Keratinocyte (primary cell): ENCODE measurements around the gene CBLB. TPM values are rescaled to one million over a fixed set of nuclear protein-coding genes. Genes with fewer than 3 reads are reported as not detected.

ENCODE experiments used
- DNase-seq: peaks from one replicate; pipeline ENCODE4 v3.0.0-alpha.2; 2011; ENCODE audit warnings: low read depth, missing footprints, low spot score
- FAIRE-seq: peaks from 2 replicates; lab custom pipeline; 2011; peaks lifted over from hg19 to GRCh38; lab: Jason Lieb, UNC
- H2AFZ ChIP-seq: 2 replicates; pipeline ENCODE4 v1.6.0; 2012; ENCODE audit warnings: low read length, control low read depth, inconsistent platforms; ENCODE audit not compliant: control insufficient read depth
- H3K27ac ChIP-seq: 2 replicates; pipeline ENCODE4 v1.5.1; 2011; ENCODE audit warnings: low read length; ENCODE audit not compliant: control insufficient read depth, insufficient read depth
- H3K27me3 ChIP-seq: 3 replicates; pipeline ENCODE4 v1.6.0; 2011; ENCODE audit warnings: low read length; ENCODE audit not compliant: control insufficient read depth, insufficient read depth; ENCODE audit errors: extremely low read depth
- H3K36me3 ChIP-seq, 2 experiments: 2 replicates in 1 of 2; 3 replicates in 1 of 2; pipeline ENCODE4 v1.5.1; 2011; ENCODE audit warnings: low read length in 2 of 2, mild to moderate bottlenecking in 1 of 2; ENCODE audit not compliant: control insufficient read depth in 2 of 2, insufficient read depth in 2 of 2; ENCODE audit errors: extremely low read depth in 1 of 2
- H3K4me1 ChIP-seq: 3 replicates; pipeline ENCODE4 v1.5.1; 2011; ENCODE audit warnings: low read length; ENCODE audit not compliant: control insufficient read depth, insufficient read depth; ENCODE audit errors: extremely low read depth
- H3K4me2 ChIP-seq: 3 replicates; pipeline ENCODE4 v1.6.0; 2011; ENCODE audit warnings: low read depth, low read length; ENCODE audit not compliant: control insufficient read depth, insufficient read depth; ENCODE audit errors: extremely low read depth
- H3K4me3 ChIP-seq, 3 experiments: fragments of 200-600 bp in 1 of 3; sonication (generic) in 1 of 3; 2 replicates in 2 of 3; 3 replicates in 1 of 3; pipeline ENCODE4 v1.5.1; 2011 to 2016; ENCODE audit warnings: low read length in 3 of 3, mild to moderate bottlenecking in 3 of 3, control low read depth in 2 of 3, inconsistent platforms in 1 of 3, low read depth in 1 of 3, mixed read lengths in 1 of 3, mixed run types in 1 of 3, moderate library complexity in 1 of 3; ENCODE audit not compliant: control insufficient read depth in 2 of 3, insufficient read depth in 2 of 3; ENCODE audit errors: extremely low read depth in 1 of 3
- H3K79me2 ChIP-seq: 2 replicates; pipeline ENCODE4 v1.6.0; 2012; ENCODE audit warnings: low read length; ENCODE audit not compliant: control insufficient read depth, insufficient read depth
- H3K9ac ChIP-seq: 3 replicates; pipeline ENCODE4 v1.6.0; 2011; ENCODE audit warnings: low read length; ENCODE audit not compliant: control insufficient read depth, insufficient read depth; ENCODE audit errors: extremely low read depth
- H3K9me1 ChIP-seq: 3 replicates; pipeline ENCODE4 v1.6.0; 2011; ENCODE audit warnings: low read length; ENCODE audit not compliant: control insufficient read depth, insufficient read depth; ENCODE audit errors: extremely low read depth
- H3K9me3 ChIP-seq: 2 replicates; pipeline ENCODE4 v1.5.1; 2012; ENCODE audit warnings: low read depth, low read length; ENCODE audit not compliant: control insufficient read depth
- H4K20me1 ChIP-seq: 3 replicates; pipeline ENCODE4 v1.6.0; 2011; ENCODE audit warnings: low read length; ENCODE audit not compliant: control insufficient read depth, insufficient read depth; ENCODE audit errors: extremely low read depth
- CTCF ChIP-seq, 3 experiments: IDR thresholded peaks in 1 of 3; conservative IDR thresholded peaks in 1 of 3; optimal IDR thresholded peaks in 1 of 3; 2 replicates in 2 of 3; 3 replicates in 1 of 3; pipeline versions ENCODE3 to v1.5.1; 2011; ENCODE audit warnings: low read length in 3 of 3, mild to moderate bottlenecking in 3 of 3, moderate library complexity in 2 of 3, control low read depth in 1 of 3, inconsistent platforms in 1 of 3; ENCODE audit not compliant: insufficient read depth in 2 of 3; ENCODE audit errors: extremely low read depth in 1 of 3
- EZH2 ChIP-seq: IDR thresholded peaks from one replicate; pipeline ENCODE4 v1.6.1; 2012; ENCODE audit warnings: inconsistent platforms, mild to moderate bottlenecking, low read length, moderate library complexity
- dilution Hi-C: fragments of 300-500 bp; cut with MboI; formaldehyde crosslinking; loops from one replicate; pipeline ENCODE4 v1.7.0; 2020; ENCODE audit warnings: low sequenced_read_pairs; ENCODE audit not compliant: extremely low pct_ligation_motif_present
- polyA plus RNA-seq, 5 experiments: library from polyadenylated mRNA; depleted of rRNA in 3 of 5; stranded (reverse) in 3 of 5; stranded (forward) in 1 of 5; unstranded in 1 of 5; fragments of >200 nt; gene quantifications; 1 replicate in 1 of 5; 2 replicates in 3 of 5; 3 replicates in 1 of 5; pipeline versions ENCODE4 v1.2.1 to v1.2.3, GENCODE V29; 2011 to 2012; ENCODE audit warnings: missing spikeins in 2 of 5, low read depth in 1 of 5, low replicate concordance in 1 of 5

Gene CBLB
- polyA plus RNA-seq, 1 donor (not counting 4 experiments of a cell fraction or from before 2014, with no cell fraction given): 13.6 TPM

- H3K4me1 ChIP-seq: no peaks in the 10 kb centered on the region
- H3K9me1 ChIP-seq: no peaks in the 10 kb centered on the region
- H3K4me3 ChIP-seq: no peak overlapping the region
- H3K27me3 ChIP-seq: no peaks in the 10 kb centered on the region
- FAIRE-seq (no peak), DNase-seq (no peak)
- H3K9ac ChIP-seq: no peak overlapping the region
- peaks cover 0 to 1% of the 10 kb centered on the region in 2 experiments for H3K36me3 ChIP-seq
- H4K20me1 ChIP-seq: no peaks in the 10 kb centered on the region
- TF ChIP-seq CTCF (optimal IDR thresholded peaks at IDR 0.05 in 1 of 3, IDR thresholded peaks at IDR 0.05 in 1 of 3, conservative IDR thresholded peaks at IDR 0.05 in 1 of 3; ENCODE audit: extremely low read depth in 1 of 3, insufficient read depth in 2 of 3, low read length in 3 of 3): no peak
- no peak for TF ChIP-seq EZH2
- no peak overlapping the region for H2AFZ ChIP-seq
- no peaks in the 10 kb centered on the region for H3K79me2 ChIP-seq
- H3K9me3 ChIP-seq: no peaks in the 10 kb centered on the region
- dilution Hi-C loops: no loop called here
- H3K4me2 ChIP-seq: no peak overlapping the region
- H3K27ac ChIP-seq: no peak overlapping the region
Observed at GRCh38 chr3:105704726-105705410, 163.9 kb downstream of the CBLB start.

- H3K9ac ChIP-seq: no peak overlapping the region
- H3K4me3 ChIP-seq: no peak overlapping the region
- no peaks in the 10 kb centered on the region for H3K4me1 ChIP-seq
- H3K9me1 ChIP-seq: no peaks in the 10 kb centered on the region
- dilution Hi-C loops: no loop called here
- no peak overlapping the region for H3K27ac ChIP-seq
- H3K9me3 ChIP-seq: no peaks in the 10 kb centered on the region
- DNase-seq (no peak), FAIRE-seq (no peak)
- no peak overlapping the region for H3K4me2 ChIP-seq
- H3K27me3 ChIP-seq: no peaks in the 10 kb centered on the region
- no peak overlapping the region for H2AFZ ChIP-seq
- H3K36me3 ChIP-seq: peaks cover 0 to 1% of the 10 kb centered on the region in 2 experiments
- H3K79me2 ChIP-seq: no peaks in the 10 kb centered on the region
- TF ChIP-seq CTCF (optimal IDR thresholded peaks at IDR 0.05 in 1 of 3, IDR thresholded peaks at IDR 0.05 in 1 of 3, conservative IDR thresholded peaks at IDR 0.05 in 1 of 3; ENCODE audit: extremely low read depth in 1 of 3, insufficient read depth in 2 of 3, low read length in 3 of 3): no peak
- no peak for TF ChIP-seq EZH2
- no peaks in the 10 kb centered on the region for H4K20me1 ChIP-seq
Observed at GRCh38 chr3:105700575-105700974, 168.2 kb downstream of the CBLB start.
